Activated T-cell treated with anti-CD3 and anti-CD28 coated beads for 1 hour (primary cell): ENCODE measurements around the gene C1QC.

Experiments used
- DNase-seq: peaks from one replicate; pipeline ENCODE4 v3.0.0-alpha.2; 2020; ENCODE audit warnings: low read depth

Gene C1QC

DNA sequence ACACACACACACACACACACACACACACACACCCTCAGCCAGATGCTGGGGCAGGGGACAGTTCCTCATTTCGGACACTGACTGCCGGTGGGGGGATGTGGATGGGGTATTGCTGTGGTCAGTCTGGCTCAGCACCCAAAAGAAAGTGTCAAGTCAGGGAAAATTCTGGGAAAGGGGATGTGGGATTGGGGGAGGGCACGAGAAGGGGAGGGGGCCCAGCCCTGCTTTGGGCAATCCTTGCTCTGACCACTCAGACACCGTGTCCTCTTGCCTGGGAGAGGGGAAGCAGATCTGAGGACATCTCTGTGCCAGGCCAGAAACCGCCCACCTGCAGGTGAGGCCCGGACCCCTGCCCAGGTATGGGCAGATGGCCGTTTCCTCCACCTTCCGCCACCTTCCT, at the start of gene C1QC:
Gene C1QC (plus strand): TSS at position 253 of the 400 bp plus-strand sequence. CDS start 391 bp downstream, outside the sequence.
- no peak for DNase-seq

DNA sequence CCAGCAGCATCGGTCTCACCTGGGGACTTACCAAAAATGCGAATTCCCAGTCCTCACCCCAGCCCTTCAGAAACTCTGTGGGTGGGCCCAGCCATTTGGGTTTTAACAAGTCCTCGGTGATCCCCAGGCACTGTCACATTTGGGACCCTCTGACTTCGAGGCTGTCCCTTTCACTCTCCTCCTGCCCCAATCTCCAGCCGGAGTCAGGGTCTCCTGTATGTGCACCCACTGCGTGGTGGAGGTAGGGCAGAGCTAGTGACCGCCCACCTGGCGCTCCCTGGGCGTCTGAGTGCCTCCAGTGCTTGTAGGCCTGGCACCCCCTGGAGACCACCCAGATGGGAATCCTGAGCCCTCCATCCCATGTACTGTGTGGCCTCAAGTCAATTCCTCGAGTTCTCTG, 49.0 kb upstream of the C1QC start:
- DNase-seq: no peak

GRCh38 chr1:22595108-22595507, 48.3 kb upstream of the C1QC start:
- DNase-seq: no peak

DNA sequence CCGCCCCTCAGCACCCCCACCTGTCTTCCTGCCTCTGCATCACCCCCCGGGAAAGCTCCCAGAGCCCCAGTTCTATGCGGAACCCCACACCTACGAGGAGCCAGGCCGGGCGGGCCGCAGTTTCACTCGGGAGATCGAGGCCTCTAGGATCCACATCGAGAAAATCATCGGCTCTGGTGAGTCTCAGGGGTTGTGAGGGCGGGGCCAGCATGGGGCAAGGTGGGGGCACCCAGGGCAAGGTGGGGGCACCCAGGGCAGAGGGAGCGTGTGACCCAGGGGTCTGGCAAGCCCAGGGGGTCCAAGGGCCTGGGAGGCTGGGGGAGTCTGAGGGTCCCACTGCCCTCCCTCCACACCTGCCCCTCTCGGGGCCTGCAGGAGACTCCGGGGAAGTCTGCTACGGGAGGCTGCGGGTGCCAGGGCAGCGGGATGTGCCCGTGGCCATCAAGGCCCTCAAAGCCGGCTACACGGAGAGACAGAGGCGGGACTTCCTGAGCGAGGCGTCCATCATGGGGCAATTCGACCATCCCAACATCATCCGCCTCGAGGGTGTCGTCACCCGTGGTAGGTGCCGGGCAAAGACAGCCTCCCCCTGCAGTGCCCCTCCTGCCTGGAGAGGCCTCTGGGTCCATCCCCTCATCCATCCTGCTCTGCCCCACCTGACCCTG, 46.0 kb upstream of the C1QC start:
- DNase-seq: no peak

GRCh38 chr1:22597996-22598395, 45.4 kb upstream of the C1QC start:
- DNase-seq: no peak

DNA sequence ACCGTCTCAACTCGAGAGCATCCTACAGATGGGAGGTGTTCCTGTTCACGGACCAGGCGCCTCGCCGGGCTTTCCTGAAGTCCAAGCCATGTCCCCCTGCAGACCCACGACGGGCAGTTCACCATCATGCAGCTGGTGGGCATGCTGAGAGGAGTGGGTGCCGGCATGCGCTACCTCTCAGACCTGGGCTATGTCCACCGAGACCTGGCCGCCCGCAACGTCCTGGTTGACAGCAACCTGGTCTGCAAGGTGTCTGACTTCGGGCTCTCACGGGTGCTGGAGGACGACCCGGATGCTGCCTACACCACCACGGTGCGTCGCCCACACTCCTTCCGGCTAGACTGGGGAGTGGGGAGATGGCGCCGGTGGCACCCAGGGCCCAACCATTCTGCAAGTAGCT, 44.7 kb upstream of the C1QC start:
- no peak for DNase-seq

- no peak for DNase-seq
Observed at GRCh38 chr1:22600071-22600816, 43.2 kb upstream of the C1QC start.

- no peak for DNase-seq
Observed at GRCh38 chr1:22600817-22601605, 42.4 kb upstream of the C1QC start.

GRCh38 chr1:22601610-22602009, 41.8 kb upstream of the C1QC start:
- no peak for DNase-seq

DNA sequence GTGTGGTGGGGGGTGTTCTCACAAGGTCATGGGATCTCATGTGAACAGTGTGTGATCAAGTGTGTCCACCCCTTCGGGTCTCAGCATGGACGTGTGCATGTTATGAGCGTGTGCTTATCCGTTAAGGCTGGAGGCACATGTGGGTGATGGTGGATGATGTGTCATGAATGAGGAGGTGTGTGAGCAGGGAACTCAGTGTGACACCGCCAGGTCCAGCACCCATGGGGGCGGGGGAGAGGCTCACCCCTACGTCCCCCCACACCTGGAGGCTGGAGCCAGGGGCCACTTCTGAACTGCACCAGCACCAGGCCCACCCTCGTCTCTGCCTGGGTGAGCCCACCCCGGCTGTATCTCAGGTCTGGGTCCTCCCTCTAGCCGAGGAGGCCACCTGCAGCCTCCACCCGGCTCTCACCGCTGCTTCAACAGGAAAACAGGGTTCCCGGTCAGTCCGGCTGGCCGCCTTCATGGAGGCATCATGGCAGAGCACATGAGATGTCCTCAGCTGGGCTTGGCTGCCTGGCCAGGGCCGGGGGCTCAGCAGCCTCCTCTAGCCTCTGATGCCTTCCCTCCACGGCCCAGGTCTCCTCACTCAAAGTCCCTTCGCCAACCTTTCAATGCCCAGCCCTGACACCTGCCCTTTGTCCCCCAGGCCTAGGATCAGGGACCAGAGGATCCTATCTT, 41.2 kb upstream of the C1QC start:
- DNase-seq: no peak

GRCh38 chr1:22606161-22606560, 37.3 kb upstream of the C1QC start:
- no peak for DNase-seq

GRCh38 chr1:22607154-22607553, 36.3 kb upstream of the C1QC start:
- DNase-seq: no peak

DNA sequence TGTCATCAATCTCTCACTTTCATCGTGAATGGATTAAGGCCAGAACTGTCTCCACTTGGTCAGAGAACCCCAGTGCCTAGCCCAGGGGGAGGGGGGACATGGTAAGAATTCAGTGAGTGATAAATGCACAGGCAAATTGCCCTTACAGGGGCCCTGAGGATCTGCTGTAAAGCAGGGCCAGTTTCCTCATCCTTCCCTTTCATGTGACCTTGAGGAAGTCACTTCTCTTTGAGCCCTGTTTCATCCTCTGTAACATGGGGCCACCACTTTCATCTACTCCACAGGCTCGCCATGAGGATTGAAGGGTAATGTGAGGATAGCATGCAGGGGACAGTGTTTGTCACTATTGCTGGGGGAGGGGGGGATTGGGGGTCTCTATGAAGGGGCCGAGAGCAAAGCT, 35.1 kb upstream of the C1QC start:
- DNase-seq: no peak

DNA sequence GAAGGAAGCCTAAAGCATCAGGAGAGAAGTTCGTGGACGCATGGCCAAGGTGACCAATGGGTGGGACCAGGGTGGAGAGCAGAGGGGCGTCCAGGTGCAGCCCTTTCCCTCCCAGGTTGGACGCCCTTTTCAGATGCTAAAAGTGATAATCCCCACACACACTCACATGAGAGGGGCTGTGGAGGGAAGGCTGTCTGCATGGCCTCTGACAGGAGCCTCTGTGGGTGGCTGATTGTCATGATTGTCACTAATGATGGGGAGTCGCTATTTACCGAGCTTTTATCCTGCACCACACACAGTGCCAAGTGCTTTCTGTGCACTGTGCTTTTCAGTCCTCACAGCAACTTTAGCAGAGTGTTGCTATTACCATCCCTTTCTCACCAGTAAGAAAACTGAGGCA, 34.1 kb upstream of the C1QC start:
- DNase-seq: no peak

- no peak for DNase-seq
Observed at GRCh38 chr1:22611530-22611947, 31.9 kb upstream of the C1QC start.

DNA sequence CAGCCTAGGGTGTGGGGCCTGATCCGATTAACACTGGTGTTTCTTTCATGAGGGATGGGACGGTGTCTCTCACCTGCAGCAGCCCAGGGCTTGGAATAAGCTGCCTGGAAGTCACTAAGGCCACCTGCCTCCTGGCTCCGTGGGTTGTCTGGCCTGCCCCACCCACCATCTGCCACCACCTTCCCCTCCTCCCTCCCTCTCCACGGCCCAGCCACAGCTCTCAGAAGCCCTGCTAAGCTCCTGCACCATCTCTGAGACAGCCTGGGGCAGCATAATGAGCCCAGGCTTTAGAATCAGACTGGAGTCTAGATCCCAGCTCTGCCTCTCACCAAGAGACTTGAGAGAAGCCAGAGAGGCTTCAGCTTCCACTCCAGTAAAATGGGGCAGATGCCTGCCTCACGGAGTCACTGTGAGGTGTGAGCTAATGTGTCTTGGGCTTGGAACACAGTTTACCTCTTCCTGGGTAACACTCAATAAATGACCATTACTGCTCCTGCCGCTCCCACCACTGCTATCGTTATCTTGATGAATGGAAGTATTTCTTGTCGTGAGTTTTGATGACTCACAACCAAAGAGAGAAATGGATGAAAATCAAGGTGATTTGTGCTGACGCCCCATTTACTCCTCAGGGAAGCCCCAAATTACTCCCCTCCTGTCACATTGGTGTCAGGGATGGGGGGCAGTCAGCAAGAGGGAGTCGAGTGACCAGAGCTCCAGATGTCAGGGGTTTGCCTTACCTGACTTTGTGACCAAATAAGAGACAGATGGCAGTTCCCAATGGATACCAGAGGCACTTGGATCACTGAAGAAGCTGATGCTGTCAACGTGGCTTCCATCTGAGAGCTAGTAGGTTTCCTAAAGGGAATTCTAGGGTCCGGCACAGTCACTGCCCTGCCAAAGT, 30.5 kb upstream of the C1QC start:
- DNase-seq: no peak

- no peak for DNase-seq
Observed at GRCh38 chr1:22613572-22613918, 29.9 kb upstream of the C1QC start.

- no peak for DNase-seq
Observed at GRCh38 chr1:22613951-22614350, 29.5 kb upstream of the C1QC start.

DNA sequence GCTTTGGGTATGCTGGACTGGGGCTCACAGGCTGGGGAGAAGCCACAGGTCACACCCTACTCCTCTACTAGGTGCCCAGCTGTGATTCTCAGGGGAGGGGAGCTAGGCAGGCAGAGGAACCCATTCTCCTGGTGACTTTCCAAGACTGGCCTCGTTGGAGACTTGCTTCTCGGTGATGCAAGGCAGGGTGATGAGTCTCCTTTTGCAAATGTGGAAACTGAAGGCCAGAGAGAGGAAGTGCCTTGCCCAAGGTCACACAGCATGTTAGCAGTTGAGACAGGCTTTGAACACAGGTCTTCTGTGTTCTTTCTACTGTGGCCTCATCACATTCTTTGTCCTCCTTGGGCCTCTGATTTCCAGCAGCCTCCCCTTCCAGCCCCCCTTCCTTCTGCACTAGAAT, 27.5 kb upstream of the C1QC start:
- no peak for DNase-seq

DNA sequence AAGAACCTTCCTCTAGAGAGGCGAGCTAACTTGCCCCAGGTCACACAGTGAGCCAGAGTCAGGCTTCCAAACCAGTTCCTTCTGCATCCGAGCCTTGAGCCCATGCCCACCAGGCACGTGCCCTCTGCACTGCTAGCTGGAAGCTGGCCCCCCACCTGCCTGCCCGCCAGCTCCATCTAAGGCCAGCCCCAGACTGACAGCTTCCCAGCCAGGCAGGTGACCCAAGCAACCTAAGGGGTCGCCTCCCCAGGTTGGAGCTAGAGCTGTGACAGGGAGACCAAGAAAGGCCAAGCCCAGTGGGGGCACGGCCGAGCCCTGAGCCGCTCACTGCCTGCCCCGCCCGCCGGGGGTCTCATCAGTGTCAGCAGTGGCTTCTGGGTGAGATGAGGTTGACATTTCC, 26.9 kb upstream of the C1QC start:
- no peak for DNase-seq

- no peak for DNase-seq
Observed at GRCh38 chr1:22618056-22618455, 25.4 kb upstream of the C1QC start.

- no peak for DNase-seq
Observed at GRCh38 chr1:22619252-22619651, 24.2 kb upstream of the C1QC start.
